DND-41 (cell line): ENCODE measurements around the gene GLTP.

Source experiments
- ATAC-seq: fragments of 200-7000 bp; cut with Tn5 transposase; 3 replicates; pipeline ENCODE4 v1.9.1; 2021; ENCODE audit warnings: low read depth; ENCODE audit not compliant: insufficient read depth
- DNase-seq: peaks from one replicate; pipeline ENCODE4 v3.0.0-alpha.2; 2020
- H2AFZ ChIP-seq: 2 replicates; pipeline ENCODE4 v1.6.0; 2012; ENCODE audit warnings: low read depth, low read length
- H3K27ac ChIP-seq: 2 replicates; pipeline ENCODE4 v1.5.1; 2012; ENCODE audit warnings: low read length, inconsistent platforms
- H3K27me3 ChIP-seq: fragments of 200-600 bp; sonication (generic); 2 replicates; pipeline ENCODE4 v1.6.0; 2012; ENCODE audit warnings: low read length, mild to moderate bottlenecking, inconsistent platforms; ENCODE audit not compliant: insufficient read depth, poor library complexity
- H3K36me3 ChIP-seq: 2 replicates; pipeline ENCODE4 v1.5.1; 2012; ENCODE audit warnings: low read length, inconsistent platforms; ENCODE audit not compliant: insufficient read depth
- H3K4me1 ChIP-seq: 2 replicates; pipeline ENCODE4 v1.5.1; 2012; ENCODE audit warnings: mild to moderate bottlenecking, low read length; ENCODE audit not compliant: insufficient read depth
- H3K4me2 ChIP-seq: 2 replicates; pipeline ENCODE4 v1.6.0; 2012; ENCODE audit warnings: mild to moderate bottlenecking, moderate library complexity, low read length, inconsistent platforms; ENCODE audit not compliant: insufficient read depth
- H3K4me3 ChIP-seq, 2 experiments: fragments of 200-600 bp in 1 of 2; shearing (Covaris generic) in 1 of 2; 2 replicates each; pipeline ENCODE4 v1.5.1; 2012 to 2016; ENCODE audit warnings: inconsistent platforms in 2 of 2, low read length in 2 of 2, mild to moderate bottlenecking in 2 of 2, low read depth in 1 of 2, moderate library complexity in 1 of 2
- H3K79me2 ChIP-seq: 2 replicates; pipeline ENCODE4 v1.6.0; 2012; ENCODE audit warnings: low read length, inconsistent platforms; ENCODE audit not compliant: insufficient read depth
- H3K9ac ChIP-seq: 2 replicates; pipeline ENCODE4 v1.6.0; 2012; ENCODE audit warnings: low read depth, mild to moderate bottlenecking, inconsistent platforms, low read length, moderate library complexity
- H3K9me3 ChIP-seq: 2 replicates; pipeline ENCODE4 v1.5.1; 2012; ENCODE audit warnings: low read length, moderate library complexity, mild to moderate bottlenecking, inconsistent platforms; ENCODE audit not compliant: insufficient read depth, severe bottlenecking
- H4K20me1 ChIP-seq: 2 replicates; pipeline ENCODE4 v1.6.0; 2012; ENCODE audit warnings: low read length; ENCODE audit not compliant: insufficient read depth
- CTCF ChIP-seq: IDR thresholded peaks from 2 replicates; pipeline ENCODE4 v1.5.1; 2012; ENCODE audit warnings: borderline replicate concordance, low read length, moderate library complexity, mild to moderate bottlenecking; ENCODE audit not compliant: poor library complexity, severe bottlenecking; ENCODE audit errors: extremely low read depth
- EZH2 ChIP-seq: IDR thresholded peaks from 3 replicates; pipeline ENCODE4 v1.6.1; 2012; ENCODE audit warnings: borderline replicate concordance, low read depth, mild to moderate bottlenecking, moderate library complexity, low read length, inconsistent platforms; ENCODE audit not compliant: severe bottlenecking

GLTP gene

GRCh38 chr12:109831929-109832328 lies 48.4 kb downstream of the GLTP start:
- Histone ChIP-seq H3K4me2 (no peak overlapping the region), H3K9me3 (no peaks in the 10 kb centered on the region), H3K36me3 (no peaks in the 10 kb centered on the region), H3K9ac (no peak overlapping the region), H2AFZ (no peak overlapping the region), H3K27me3 (peaks cover 10% of the 10 kb centered on the region), H4K20me1 (0 out of 2 replicates have a peak, but pooled peaks cover 4% of the 10 kb centered on the region), H3K79me2 (no peaks in the 10 kb centered on the region), H3K4me1 (no peaks in the 10 kb centered on the region), H3K27ac (no peak overlapping the region), H3K4me3 (no peak overlapping the region)
- no peak for TF ChIP-seq CTCF
- TF ChIP-seq EZH2: no peak
- DNase-seq (no peak), ATAC-seq (no peak)

DNA sequence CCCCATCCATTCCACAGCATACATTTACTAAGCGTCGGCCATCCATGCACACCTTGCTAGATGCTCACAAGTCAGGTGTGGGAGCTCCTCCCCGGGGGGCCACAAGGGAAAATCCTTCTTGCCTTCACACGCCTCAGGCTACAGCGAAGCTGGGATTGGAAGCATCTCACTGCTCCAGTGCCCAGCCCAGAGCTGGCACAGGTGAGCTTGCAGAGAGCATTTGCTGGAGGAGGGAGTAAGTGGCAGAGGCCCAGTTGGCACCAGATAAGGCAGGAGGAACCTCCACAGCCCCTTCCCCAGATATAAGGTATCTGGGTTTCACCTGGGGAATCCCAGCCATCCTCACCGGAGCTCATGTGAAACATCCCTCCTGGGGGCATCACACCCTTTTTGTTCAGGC lies 49.0 kb downstream of the GLTP start:
- no peaks in the 10 kb centered on the region for H3K4me1 ChIP-seq

GRCh38 chr12:109830718-109831117 lies 49.6 kb downstream of the GLTP start:
- H3K4me2 ChIP-seq: no peak overlapping the region
- no peak for ATAC-seq
- TF ChIP-seq CTCF (no peak), EZH2 (no peak)

More for the DNA sequence above, 49.0 kb downstream of the GLTP start:
- H3K4me3 ChIP-seq: no peak overlapping the region
- peaks cover 12% of the 10 kb centered on the region for H3K27me3 ChIP-seq
- H3K36me3 ChIP-seq: no peaks in the 10 kb centered on the region
- no peak for DNase-seq
- no peak overlapping the region for H3K4me2 ChIP-seq
- H3K79me2 ChIP-seq: no peaks in the 10 kb centered on the region
- no peak for TF ChIP-seq EZH2
- no peak for TF ChIP-seq CTCF
- H4K20me1 ChIP-seq: 0 out of 2 replicates have a peak, but pooled peaks cover 4% of the 10 kb centered on the region
- no peaks in the 10 kb centered on the region for H3K9me3 ChIP-seq
- no peak overlapping the region for H3K27ac ChIP-seq
- H3K9ac ChIP-seq: no peak overlapping the region
- ATAC-seq: no peak
- no peak overlapping the region for H2AFZ ChIP-seq

GRCh38 chr12:109830267-109830666 lies 50.1 kb downstream of the GLTP start:
- ATAC-seq (no peak), DNase-seq (no peak)
- H3K79me2 ChIP-seq: no peaks in the 10 kb centered on the region
- no peaks in the 10 kb centered on the region for H3K4me1 ChIP-seq
- H3K4me3 ChIP-seq: no peak overlapping the region
- no peak for TF ChIP-seq EZH2
- no peak for TF ChIP-seq CTCF
- no peaks in the 10 kb centered on the region for H3K36me3 ChIP-seq
- H3K27me3 ChIP-seq: peaks cover 12% of the 10 kb centered on the region
- no peak overlapping the region for H3K4me2 ChIP-seq
- H3K9ac ChIP-seq: no peak overlapping the region
- 0 out of 2 replicates have a peak, but pooled peaks cover 4% of the 10 kb centered on the region for H4K20me1 ChIP-seq
- no peak overlapping the region for H3K27ac ChIP-seq
- H2AFZ ChIP-seq: no peak overlapping the region
- H3K9me3 ChIP-seq: no peaks in the 10 kb centered on the region

More at GRCh38 chr12:109830718-109831117, 49.6 kb downstream of the GLTP start:
- no peaks in the 10 kb centered on the region for H3K79me2 ChIP-seq
- H3K4me3 ChIP-seq: no peak overlapping the region
- DNase-seq: no peak
- H3K27ac ChIP-seq: no peak overlapping the region
- H3K9me3 ChIP-seq: no peaks in the 10 kb centered on the region
- H3K4me1 ChIP-seq: no peaks in the 10 kb centered on the region
- no peak overlapping the region for H2AFZ ChIP-seq
- no peak overlapping the region for H3K9ac ChIP-seq
- H4K20me1 ChIP-seq: 0 out of 2 replicates have a peak, but pooled peaks cover 4% of the 10 kb centered on the region
- peaks cover 12% of the 10 kb centered on the region for H3K27me3 ChIP-seq
- H3K36me3 ChIP-seq: no peaks in the 10 kb centered on the region
